Measurements from ENCODE around the gene HAUS3. TPM values are rescaled to one million over a fixed set of nuclear protein-coding genes. Genes with fewer than 3 reads are reported as not detected.

HAUS3 gene
- total RNA-seq, 2 experiments from 2014 or later: 143 to 148 TPM

GRCh38 chr4:2261853-2262144 is 19.9 kb upstream of the HAUS3 start, which contains the start of gene MXD4:
Gene MXD4, minus strand, starts transcription at chr4:2262109. Its CDS starts 129 bp downstream, at chr4:2261980.
- DNase-seq (no peak), ATAC-seq (ENCODE audit: poor library complexity) (peak; percentile 3)
- no peaks in the 10 kb centered on the region for H3K9me3 Mint-ChIP-seq
- Histone ChIP-seq H3K4me1 (ENCODE audit: insufficient read depth, low read length) (peaks cover 52% of the 10 kb centered on the region), H3K36me3 (ENCODE audit: insufficient read depth, low read length) (peaks cover 30% of the 10 kb centered on the region), H3K4me3 (ENCODE audit: low read length) (peak within 1 kb of the TSS; percentile 85), H3K27ac (ENCODE audit: low read depth in 1 of 2, low read length in 2 of 2) (peak within 1 kb of the TSS; percentile 84 to 93), H3K9me3 (ENCODE audit: control insufficient read depth in 1 of 2, insufficient read depth in 1 of 2, low read length in 2 of 2) (no peaks in the 10 kb centered on the region), H3K27me3 (ENCODE audit: control insufficient read depth in 1 of 2, insufficient read depth in 2 of 2, low read length in 2 of 2) (no peaks in the 10 kb centered on the region)
- ChIA-PET POLR2A (interaction anchor here (0.6 to 3.8 kb wide), 31 partner anchors 11 to 1480 kb away, joined by 3 to 84 read pairs (median 5); partner anchors contain the start of genes CFAP99, FAM193A, GRK4 and HAUS3), CTCF (interaction anchor here (0.9 to 2.4 kb wide), 4 partner anchors 20 to 157 kb away, joined by 3 to 17 read pairs (median 7); partner anchors contain the start of genes CFAP99, HAUS3, POLN and ZFYVE28)
- peak within 1 kb of the TSS; percentile 96 for H3K4me3 Mint-ChIP-seq
- TF ChIP-seq, protein P1, sequence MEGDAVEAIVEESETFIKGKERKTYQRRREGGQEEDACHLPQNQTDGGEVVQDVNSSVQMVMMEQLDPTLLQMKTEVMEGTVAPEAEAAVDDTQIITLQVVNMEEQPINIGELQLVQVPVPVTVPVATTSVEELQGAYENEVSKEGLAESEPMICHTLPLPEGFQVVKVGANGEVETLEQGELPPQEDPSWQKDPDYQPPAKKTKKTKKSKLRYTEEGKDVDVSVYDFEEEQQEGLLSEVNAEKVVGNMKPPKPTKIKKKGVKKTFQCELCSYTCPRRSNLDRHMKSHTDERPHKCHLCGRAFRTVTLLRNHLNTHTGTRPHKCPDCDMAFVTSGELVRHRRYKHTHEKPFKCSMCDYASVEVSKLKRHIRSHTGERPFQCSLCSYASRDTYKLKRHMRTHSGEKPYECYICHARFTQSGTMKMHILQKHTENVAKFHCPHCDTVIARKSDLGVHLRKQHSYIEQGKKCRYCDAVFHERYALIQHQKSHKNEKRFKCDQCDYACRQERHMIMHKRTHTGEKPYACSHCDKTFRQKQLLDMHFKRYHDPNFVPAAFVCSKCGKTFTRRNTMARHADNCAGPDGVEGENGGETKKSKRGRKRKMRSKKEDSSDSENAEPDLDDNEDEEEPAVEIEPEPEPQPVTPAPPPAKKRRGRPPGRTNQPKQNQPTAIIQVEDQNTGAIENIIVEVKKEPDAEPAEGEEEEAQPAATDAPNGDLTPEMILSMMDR (IDR thresholded peaks at IDR 0.05): no peak
- peak within 1 kb of the TSS; percentile 95 for H3K27ac Mint-ChIP-seq
- no peaks in the 10 kb centered on the region for H3K4me1 Mint-ChIP-seq (ENCODE audit: low read depth)
- intact Hi-C loops (cut with DNase I, micrococcal nuclease): loop anchor here (1.0 to 10.0 kb wide), 11 partner anchors 19 to 673 kb away; partner anchors contain the start of genes FAM193A (in 1 of the 2), HAUS3 (in 1 of the 2), NELFA (in 1 of the 2) and POLN (in 1 of the 2)
- H3K27me3 Mint-ChIP-seq: no peaks in the 10 kb centered on the region
- peaks cover 8% of the 10 kb centered on the region for H3K36me3 Mint-ChIP-seq (ENCODE audit: low read depth)

GRCh38 chr4:2261110-2261852 is 19.4 kb upstream of the HAUS3 start:
- H3K36me3 Mint-ChIP-seq (ENCODE audit: low read depth): peaks cover 11% of the 10 kb centered on the region
- TF ChIP-seq, protein P1 (IDR thresholded peaks at IDR 0.05): no peak
- no peaks in the 10 kb centered on the region for H3K4me1 Mint-ChIP-seq (ENCODE audit: low read depth)
- intact Hi-C loops (cut with DNase I, micrococcal nuclease): loop anchor here in 1 of 2 experiments (1.0 to 10.0 kb wide), 4 partner anchors 19 to 674 kb away; partner anchors contain the start of genes HAUS3, NELFA and POLN
- DNase-seq: peak; percentile 30 to 86 (median 50)
- POLR2A ChIA-PET: interaction anchor here (0.8 to 3.8 kb wide), 14 partner anchors 10 to 275 kb away, joined by 3 to 84 read pairs (median 12); partner anchors contain the start of genes FAM193A, HAUS3, POLN and RNF4
- peak overlapping the region; percentile 95 for H3K27ac Mint-ChIP-seq
- no peaks in the 10 kb centered on the region for H3K9me3 Mint-ChIP-seq
- peak overlapping the region; percentile 85 for H3K4me3 ChIP-seq (ENCODE audit: low read length)
- peak; percentile 11 for ATAC-seq (ENCODE audit: poor library complexity)
- H3K9me3 ChIP-seq (ENCODE audit: control insufficient read depth in 1 of 2, insufficient read depth in 1 of 2, low read length in 2 of 2): no peaks in the 10 kb centered on the region
- H3K27me3 Mint-ChIP-seq: no peaks in the 10 kb centered on the region
- peak overlapping the region; percentile 38 to 40 for H3K27ac ChIP-seq (ENCODE audit: low read depth in 1 of 2, low read length in 2 of 2)
- peaks cover 54% of the 10 kb centered on the region for H3K4me1 ChIP-seq (ENCODE audit: insufficient read depth, low read length)
- no peaks in the 10 kb centered on the region for H3K27me3 ChIP-seq (ENCODE audit: control insufficient read depth in 1 of 2, insufficient read depth in 2 of 2, low read length in 2 of 2)
- CTCF ChIA-PET: interaction anchor here (1.2 to 2.4 kb wide), 3 partner anchors 20 to 158 kb away, joined by 4 to 17 read pairs (median 7); partner anchors contain the start of genes CFAP99 and ZFYVE28
- peaks cover 34% of the 10 kb centered on the region for H3K36me3 ChIP-seq (ENCODE audit: insufficient read depth, low read length)
- peak overlapping the region; percentile 69 for H3K4me3 Mint-ChIP-seq

GRCh38 chr4:2260344-2261109 is 18.6 kb upstream of the HAUS3 start:
- CTCF ChIA-PET: interaction anchor here (1.2 kb wide), 1 partner anchor 21 kb away, joined by 4 read pairs; no protein-coding TSS in a partner anchor
- Histone ChIP-seq H3K4me3 (ENCODE audit: low read length) (peak overlapping the region; percentile 85), H3K36me3 (ENCODE audit: insufficient read depth, low read length) (peaks cover 38% of the 10 kb centered on the region), H3K27me3 (ENCODE audit: control insufficient read depth in 1 of 2, insufficient read depth in 2 of 2, low read length in 2 of 2) (no peaks in the 10 kb centered on the region), H3K4me1 (ENCODE audit: insufficient read depth, low read length) (peaks cover 56% of the 10 kb centered on the region), H3K9me3 (ENCODE audit: control insufficient read depth in 1 of 2, insufficient read depth in 1 of 2, low read length in 2 of 2) (no peaks in the 10 kb centered on the region), H3K27ac (ENCODE audit: low read depth in 1 of 2, low read length in 2 of 2) (peak overlapping the region; percentile 38 to 40)
- intact Hi-C loops (cut with DNase I, micrococcal nuclease): loop anchor here in 1 of 2 experiments (1.0 to 10.0 kb wide), 4 partner anchors 18 to 674 kb away; partner anchors contain the start of genes HAUS3, NELFA and POLN
- DNase-seq (peak in 2 of 14 experiments; percentile 6 to 33), ATAC-seq (ENCODE audit: poor library complexity) (no peak)
- TF ChIP-seq, protein P1 (IDR thresholded peaks at IDR 0.05): no peak
- H3K27me3 Mint-ChIP-seq: no peaks in the 10 kb centered on the region
- H3K4me3 Mint-ChIP-seq: peak overlapping the region; percentile 69
- no peaks in the 10 kb centered on the region for H3K9me3 Mint-ChIP-seq
- POLR2A ChIA-PET: interaction anchor here (0.8 to 3.8 kb wide), 3 partner anchors 20 to 142 kb away, joined by 3 to 84 read pairs (median 21); partner anchors contain the start of genes HAUS3 and POLN
- no peaks in the 10 kb centered on the region for H3K4me1 Mint-ChIP-seq (ENCODE audit: low read depth)
- peaks cover 11% of the 10 kb centered on the region for H3K36me3 Mint-ChIP-seq (ENCODE audit: low read depth)
- peak overlapping the region; percentile 44 for H3K27ac Mint-ChIP-seq

Measured in CD4-positive, alpha-beta T cell (primary cell).